ENCODE data around the gene KIF7.

DNA sequence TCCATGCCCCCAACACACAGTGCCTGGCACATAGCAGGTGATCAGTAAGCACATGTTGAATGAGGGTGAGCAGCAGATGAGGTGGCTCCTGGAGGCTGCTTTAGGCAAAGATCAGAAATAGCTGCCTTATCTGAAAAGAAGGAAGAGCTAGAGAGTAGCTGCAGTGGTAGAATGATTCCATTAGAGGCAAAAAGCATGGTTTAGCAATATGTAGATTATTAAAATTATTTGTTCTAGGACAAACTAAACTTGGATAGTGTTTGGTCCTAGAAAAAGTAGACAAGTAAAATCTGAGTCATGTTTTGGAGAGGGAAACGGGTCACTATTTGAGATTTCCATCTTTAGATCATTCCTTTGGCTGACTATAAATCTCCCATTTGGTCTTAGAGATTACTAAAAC lies 32.1 kb downstream of the KIF7 start:
- no peak for TF ChIP-seq GATA2 (IDR thresholded peaks at IDR 0.05; ENCODE audit: low read depth, low read length)
- TF ChIP-seq GATA3 (IDR thresholded peaks at IDR 0.05; ENCODE audit: low read depth, low read length): no peak

All from SH-SY5Y (cell line).